GM12878 (cell line): ENCODE results near the gene ATP13A5. TPM values are rescaled to one million over a fixed set of nuclear protein-coding genes. Genes with fewer than 3 reads are reported as not detected.
A peak's percentile ranks its signal among the peaks of the same experiment; 100 is the strongest.

Experiments
- ATAC-seq: fragments of 200-7000 bp; cut with Tn5 transposase; 3 replicates; pipeline ENCODE4 v1.9.1; 2020; ENCODE audit warnings: mild to moderate bottlenecking, moderate library complexity
- BruUV-seq: library from RNA; stranded (reverse); fragments of 400-500 nt; replicated peaks from 2 replicates; lab custom pipeline; 2021; lab: Mats Ljungman, UMichigan
- CTCF ChIA-PET: fragments of 300-600 bp; sonication (Branson Sonifier 250); formaldehyde crosslinking; extraction: SDS; loops from one replicate; lab custom pipeline; 2021; ENCODE audit warnings: inconsistent platforms; lab: Yijun Ruan, JAX
- POLR2A ChIA-PET: fragments of 350-600 bp; formaldehyde crosslinking; extraction: SDS; loops from one replicate; lab custom pipeline; 2021; ENCODE audit warnings: inconsistent platforms; lab: Charles Lee
- RAD21 ChIA-PET: fragments of 300-600 bp; sonication (Branson Sonifier 250); formaldehyde crosslinking; loops from one replicate; lab custom pipeline; 2023; ENCODE audit warnings: antibody characterized with exemption; ENCODE audit not compliant: unreplicated experiment; lab: Charles Lee
- SMC1A ChIA-PET: fragments of 300-600 bp; sonication (Branson Sonifier 250); formaldehyde crosslinking; loops from one replicate; lab custom pipeline; 2023; ENCODE audit not compliant: unreplicated experiment, uncharacterized antibody; lab: Charles Lee
- DNase-seq: peaks from one replicate; pipeline ENCODE4 v3.0.0-alpha.2; 2011; ENCODE audit warnings: low read depth, low spot score
- FAIRE-seq: peaks from 3 replicates; lab custom pipeline; 2011; peaks lifted over from hg19 to GRCh38; lab: Jason Lieb, UNC
- H2AFZ ChIP-seq: 2 replicates; pipeline ENCODE4 v1.6.0; 2011; ENCODE audit warnings: low read depth, low read length, control low read depth; ENCODE audit not compliant: control insufficient read depth
- H3K27ac ChIP-seq: 2 replicates; pipeline ENCODE4 v1.5.1; 2011; ENCODE audit warnings: control low read depth; ENCODE audit not compliant: control insufficient read depth, insufficient read depth
- H3K27me3 ChIP-seq, 2 experiments: replicated peaks in 1 of 2; 2 replicates each; pipeline versions ENCODE4 v1.6.0 to v1.6.1; 2011; ENCODE audit warnings: low read length in 1 of 2; ENCODE audit not compliant: control insufficient read depth in 2 of 2, insufficient read depth in 2 of 2
- H3K36me3 ChIP-seq, 2 experiments: 2 replicates each; pipeline ENCODE4 v1.5.1; 2011; ENCODE audit warnings: low read length in 1 of 2; ENCODE audit not compliant: control insufficient read depth in 2 of 2, insufficient read depth in 2 of 2
- H3K4me1 ChIP-seq: 2 replicates; pipeline ENCODE4 v1.6.1; 2011; ENCODE audit warnings: mild to moderate bottlenecking, low read length, moderate library complexity, mixed read lengths; ENCODE audit not compliant: control insufficient read depth, insufficient read depth
- H3K4me2 ChIP-seq: 2 replicates; pipeline ENCODE4 v1.6.0; 2011; ENCODE audit warnings: control low read depth; ENCODE audit not compliant: control insufficient read depth, insufficient read depth
- H3K4me3 ChIP-seq: fragments of 200-600 bp; sonication (generic); 2 replicates; pipeline ENCODE4 v1.5.1; 2016
- H3K79me2 ChIP-seq: 2 replicates; pipeline ENCODE4 v1.6.0; 2011; ENCODE audit warnings: low read length; ENCODE audit not compliant: control insufficient read depth, insufficient read depth
- H3K9ac ChIP-seq: 2 replicates; pipeline ENCODE4 v1.8.0; 2011; ENCODE audit warnings: low read length, control low read depth, mixed read lengths; ENCODE audit not compliant: control insufficient read depth, insufficient read depth
- H3K9me3 ChIP-seq: replicated peaks from 3 replicates; pipeline ENCODE4 v1.5.1; 2011; ENCODE audit warnings: mild to moderate bottlenecking, low read length; ENCODE audit not compliant: control insufficient read depth, insufficient read depth
- H4K20me1 ChIP-seq: 2 replicates; pipeline ENCODE4 v1.6.0; 2011; ENCODE audit not compliant: control insufficient read depth, insufficient read depth
- BCL11A ChIP-seq: IDR thresholded peaks from 2 replicates; pipeline ENCODE4 v1.6.1; 2011; ENCODE audit warnings: low read depth, low read length
- GATAD2B ChIP-seq: fragments of 450-650 bp; conservative IDR thresholded peaks from 2 replicates; pipeline ENCODE4 v1.6.1; 2017; ENCODE audit warnings: low read depth, mild to moderate bottlenecking, moderate library complexity
- JUNB ChIP-seq: IDR thresholded peaks from 2 replicates; pipeline ENCODE4 v1.6.1; 2016; ENCODE audit warnings: antibody characterized with exemption, mild to moderate bottlenecking
- KDM1A ChIP-seq: fragments of 200-600 bp; sonication (generic); IDR thresholded peaks from 2 replicates; pipeline ENCODE4 v1.6.1; 2016; ENCODE audit warnings: borderline replicate concordance
- LARP7 ChIP-seq: fragments of 450-650 bp; IDR thresholded peaks from 2 replicates; pipeline ENCODE4 v1.6.1; 2017; ENCODE audit warnings: mild to moderate bottlenecking
- MEF2A ChIP-seq: IDR thresholded peaks from 2 replicates; pipeline ENCODE4 v1.6.1; 2011; ENCODE audit warnings: low read depth, mild to moderate bottlenecking, low read length, moderate library complexity; ENCODE audit not compliant: insufficient read depth
- MYC ChIP-seq: IDR thresholded peaks from 2 replicates; pipeline ENCODE4 v1.6.1; 2011; ENCODE audit warnings: mild to moderate bottlenecking, low read length, moderate library complexity, inconsistent platforms; ENCODE audit not compliant: insufficient read depth, insufficient replicate concordance, insufficient read length, severe bottlenecking
- NFXL1 ChIP-seq: fragments of 450-650 bp; IDR thresholded peaks from 2 replicates; pipeline ENCODE4 v1.6.1; 2017; ENCODE audit warnings: antibody characterized with exemption, mild to moderate bottlenecking, borderline replicate concordance
- NR2C2 ChIP-seq: IDR thresholded peaks from 2 replicates; pipeline ENCODE4 v1.6.1; 2011; ENCODE audit warnings: borderline replicate concordance, low read depth; ENCODE audit not compliant: control insufficient read depth, insufficient read length
- POLR2AphosphoS2 ChIP-seq: IDR thresholded peaks from 2 replicates; pipeline ENCODE4 v1.6.1; 2011; ENCODE audit warnings: low read depth, mild to moderate bottlenecking, low read length, improper control_type of control experiment, moderate library complexity
- SMAD1 ChIP-seq: fragments of 450-650 bp; IDR thresholded peaks from 2 replicates; pipeline ENCODE4 v1.6.1; 2018; ENCODE audit warnings: mild to moderate bottlenecking, low read depth; ENCODE audit not compliant: partially characterized antibody
- WGBS: methylation state at CpG from one replicate; pipeline ENCODE4 v1.1.6; 2016; ENCODE audit warnings: low lambda C conversion rate; ENCODE audit not compliant: insufficient replicate concordance, insufficient coverage; ENCODE audit errors: missing lambda C conversion rate; 5-methylcytosine and 5-hydroxymethylcytosine counted together
- in situ Hi-C: fragments of 300-500 bp; cut with MboI; formaldehyde crosslinking; loops from 9 replicates; pipeline ENCODE4 v1.14.3; 2018; ENCODE audit warnings: mixed read lengths
- intact Hi-C: fragments of 100-400 bp; cut with micrococcal nuclease; formaldehyde crosslinking; loops from one replicate; pipeline ENCODE4 v1.14.2; 2022; ENCODE audit not compliant: unreplicated experiment
- polyA plus RNA-seq, 11 experiments: library from polyadenylated mRNA; depleted of rRNA in 4 of 11; unstranded in 6 of 11; stranded (reverse) in 5 of 11; fragments of >200 nt; fragmentation: Nextera tagmentation in 4 of 11; fragmentation: Illumina TruSeq in 1 of 11; extraction: Ambion mirVana in 4 of 11; extraction: Trizol in 1 of 11; gene quantifications; 1 replicate in 1 of 11; 2 replicates in 10 of 11; pipeline versions ENCODE4 v1.2.1 to v1.2.3, GENCODE V29; 2011 to 2016; ENCODE audit warnings: inconsistent platforms in 2 of 11, missing spikeins in 2 of 11, low read depth in 1 of 11
- total RNA-seq, 4 experiments: library from RNA; depleted of rRNA in 3 of 4; stranded (reverse); fragments of >200 nt in 3 of 4; fragmentation: Illumina TruSeq in 1 of 4; extraction: Trizol in 1 of 4; gene quantifications; 2 replicates each; pipeline versions ENCODE4 v1.2.1 to v1.2.3, GENCODE V29; 2013 to 2021
- TF ChIP-seq, protein P1 (sequence below): fragments of 450-650 bp; IDR thresholded peaks from 2 replicates; pipeline ENCODE4 v1.6.1; 2016; ENCODE audit warnings: mild to moderate bottlenecking
- TF ChIP-seq, protein P2 (sequence below), 3 experiments: IDR thresholded peaks in 2 of 3; conservative IDR thresholded peaks in 1 of 3; 2 replicates each; pipeline ENCODE4 v1.5.1; 2011; ENCODE audit warnings: low read depth in 3 of 3, low read length in 3 of 3, mild to moderate bottlenecking in 3 of 3, control low read depth in 2 of 3, moderate library complexity in 2 of 3, inconsistent platforms in 1 of 3, mixed read lengths in 1 of 3; ENCODE audit not compliant: control insufficient read depth in 2 of 3, insufficient read depth in 1 of 3; ENCODE audit errors: extremely low read depth in 1 of 3
- TF ChIP-seq, protein P3 (sequence below): IDR thresholded peaks from 2 replicates; pipeline ENCODE4 v1.6.1; 2011; ENCODE audit warnings: borderline replicate concordance, low read depth, mild to moderate bottlenecking, moderate library complexity, low read length; ENCODE audit not compliant: insufficient read depth, poor library complexity, severe bottlenecking

The ATP13A5 gene
- total and polyA plus RNA-seq, 10 of the 15 experiments (the other 5 are each of a cell fraction or from before 2014, with no cell fraction given) = not detected

DNA sequence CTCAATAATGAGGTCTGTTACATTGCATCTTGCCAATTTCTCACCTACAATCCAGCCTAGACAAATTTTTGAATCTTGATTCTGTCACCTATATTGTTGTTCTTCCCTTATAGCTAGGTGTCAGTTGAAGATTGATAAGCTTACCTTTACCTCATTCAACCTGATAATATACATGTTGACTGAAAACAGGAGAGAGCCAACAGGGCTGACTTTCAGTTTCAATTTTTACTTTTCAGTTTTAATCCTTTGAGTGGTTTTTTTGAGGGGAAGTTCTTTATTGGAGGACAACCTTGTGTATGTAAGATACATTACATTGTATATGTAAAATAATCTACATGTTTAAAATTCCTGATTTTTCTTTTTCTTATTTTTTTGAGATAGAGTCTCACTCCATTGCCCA lies 5.8 kb downstream of the ATP13A5 start:
- POLR2A ChIA-PET = no interaction called here
- TF ChIP-seq SMAD1 = no peak
- TF ChIP-seq JUNB = peak; percentile 46
- TF ChIP-seq, protein P1, sequence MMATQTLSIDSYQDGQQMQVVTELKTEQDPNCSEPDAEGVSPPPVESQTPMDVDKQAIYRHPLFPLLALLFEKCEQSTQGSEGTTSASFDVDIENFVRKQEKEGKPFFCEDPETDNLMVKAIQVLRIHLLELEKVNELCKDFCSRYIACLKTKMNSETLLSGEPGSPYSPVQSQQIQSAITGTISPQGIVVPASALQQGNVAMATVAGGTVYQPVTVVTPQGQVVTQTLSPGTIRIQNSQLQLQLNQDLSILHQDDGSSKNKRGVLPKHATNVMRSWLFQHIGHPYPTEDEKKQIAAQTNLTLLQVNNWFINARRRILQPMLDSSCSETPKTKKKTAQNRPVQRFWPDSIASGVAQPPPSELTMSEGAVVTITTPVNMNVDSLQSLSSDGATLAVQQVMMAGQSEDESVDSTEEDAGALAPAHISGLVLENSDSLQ = peak; percentile 47; the same call in 1 of the 2 replicates
- no peak for TF ChIP-seq NFXL1
- H3K27me3 ChIP-seq = no peaks in the 10 kb centered on the region; a peak in 2 of 4 replicates
- H3K9ac ChIP-seq = no peak overlapping the region
- no peak overlapping the region for H3K27ac ChIP-seq
- intact Hi-C loops (no loop called here), in situ Hi-C loops (no loop called here)
- no TSS peak for BruUV-seq
- H4K20me1 ChIP-seq = no peaks in the 10 kb centered on the region
- CTCF ChIA-PET = no interaction called here
- H3K36me3 ChIP-seq = no peaks in the 10 kb centered on the region
- no peak overlapping the region; the same call in 1 of the 2 replicates for H3K4me2 ChIP-seq
- H3K4me3 ChIP-seq = no peak overlapping the region
- ATAC-seq = peak; percentile 46
- no peaks in the 10 kb centered on the region for H3K9me3 ChIP-seq
- H2AFZ ChIP-seq = no peak overlapping the region
- no peaks in the 10 kb centered on the region for H3K79me2 ChIP-seq
- DNase-seq = no peak
- no peaks in the 10 kb centered on the region for H3K4me1 ChIP-seq
- no peak for FAIRE-seq
- SMC1A ChIA-PET = interaction anchor here (0.7 kb wide), 1 partner anchor 344 kb away, joined by 3 read pairs; no protein-coding TSS in a partner anchor
- RAD21 ChIA-PET = no interaction called here

DNA sequence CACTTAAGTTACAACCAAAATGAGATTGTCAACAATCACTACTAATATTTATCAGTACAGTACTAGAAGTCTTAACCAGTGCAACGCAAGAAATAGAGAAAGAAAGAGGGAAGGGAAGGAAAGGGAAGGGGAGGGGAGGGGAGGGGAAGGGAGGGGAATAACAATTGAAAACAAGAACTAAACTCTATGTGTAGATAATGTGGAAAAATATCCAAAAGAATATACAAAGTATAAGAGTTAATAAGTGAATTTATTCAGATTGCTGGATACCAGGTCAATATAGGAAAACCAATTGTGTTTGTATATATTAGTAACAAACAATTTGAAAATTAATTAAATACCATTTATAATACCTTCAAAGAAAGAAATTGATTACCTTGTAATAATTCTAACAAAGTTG lies 10.7 kb downstream of the ATP13A5 start:
- no peak for DNase-seq
- in situ Hi-C loops = no loop called here
- no TSS peak for BruUV-seq
- ChIA-PET POLR2A (no interaction called here), RAD21 (no interaction called here), CTCF (no interaction called here), SMC1A (no interaction called here)
- Histone ChIP-seq H3K79me2 (no peaks in the 10 kb centered on the region), H3K36me3 (no peaks in the 10 kb centered on the region), H3K4me2 (no peak overlapping the region), H4K20me1 (no peaks in the 10 kb centered on the region), H3K27me3 (no peaks in the 10 kb centered on the region; a peak in 1 of 4 replicates), H2AFZ (no peak overlapping the region), H3K4me3 (no peak overlapping the region), H3K9me3 (no peaks in the 10 kb centered on the region), H3K4me1 (no peaks in the 10 kb centered on the region), H3K9ac (no peak overlapping the region), H3K27ac (no peak overlapping the region)
- intact Hi-C loops = no loop called here
- 0% methylated on average over 1 of the region's 1 CpG for WGBS
- no peak for FAIRE-seq
- ATAC-seq = no peak
- no peak for TF ChIP-seq BCL11A
- TF ChIP-seq MEF2A = no peak
- no peak for TF ChIP-seq MYC
- TF ChIP-seq NR2C2 = no peak
- no peak for TF ChIP-seq KDM1A
- TF ChIP-seq POLR2AphosphoS2 = no peak
- TF ChIP-seq, protein P2, sequence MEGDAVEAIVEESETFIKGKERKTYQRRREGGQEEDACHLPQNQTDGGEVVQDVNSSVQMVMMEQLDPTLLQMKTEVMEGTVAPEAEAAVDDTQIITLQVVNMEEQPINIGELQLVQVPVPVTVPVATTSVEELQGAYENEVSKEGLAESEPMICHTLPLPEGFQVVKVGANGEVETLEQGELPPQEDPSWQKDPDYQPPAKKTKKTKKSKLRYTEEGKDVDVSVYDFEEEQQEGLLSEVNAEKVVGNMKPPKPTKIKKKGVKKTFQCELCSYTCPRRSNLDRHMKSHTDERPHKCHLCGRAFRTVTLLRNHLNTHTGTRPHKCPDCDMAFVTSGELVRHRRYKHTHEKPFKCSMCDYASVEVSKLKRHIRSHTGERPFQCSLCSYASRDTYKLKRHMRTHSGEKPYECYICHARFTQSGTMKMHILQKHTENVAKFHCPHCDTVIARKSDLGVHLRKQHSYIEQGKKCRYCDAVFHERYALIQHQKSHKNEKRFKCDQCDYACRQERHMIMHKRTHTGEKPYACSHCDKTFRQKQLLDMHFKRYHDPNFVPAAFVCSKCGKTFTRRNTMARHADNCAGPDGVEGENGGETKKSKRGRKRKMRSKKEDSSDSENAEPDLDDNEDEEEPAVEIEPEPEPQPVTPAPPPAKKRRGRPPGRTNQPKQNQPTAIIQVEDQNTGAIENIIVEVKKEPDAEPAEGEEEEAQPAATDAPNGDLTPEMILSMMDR (IDR thresholded peaks at IDR 0.05 in 2 of 3, conservative IDR thresholded peaks at IDR 0.05 in 1 of 3; ENCODE audit: control insufficient read depth in 2 of 3, extremely low read depth in 1 of 3, insufficient read depth in 1 of 3, low read depth in 3 of 3, low read length in 3 of 3) = no peak
- no peak for TF ChIP-seq GATAD2B
- TF ChIP-seq, protein P3, sequence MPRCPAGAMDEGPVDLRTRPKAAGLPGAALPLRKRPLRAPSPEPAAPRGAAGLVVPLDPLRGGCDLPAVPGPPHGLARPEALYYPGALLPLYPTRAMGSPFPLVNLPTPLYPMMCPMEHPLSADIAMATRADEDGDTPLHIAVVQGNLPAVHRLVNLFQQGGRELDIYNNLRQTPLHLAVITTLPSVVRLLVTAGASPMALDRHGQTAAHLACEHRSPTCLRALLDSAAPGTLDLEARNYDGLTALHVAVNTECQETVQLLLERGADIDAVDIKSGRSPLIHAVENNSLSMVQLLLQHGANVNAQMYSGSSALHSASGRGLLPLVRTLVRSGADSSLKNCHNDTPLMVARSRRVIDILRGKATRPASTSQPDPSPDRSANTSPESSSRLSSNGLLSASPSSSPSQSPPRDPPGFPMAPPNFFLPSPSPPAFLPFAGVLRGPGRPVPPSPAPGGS = no peak
- TF ChIP-seq NFXL1 = no peak
- TF ChIP-seq LARP7 = no peak
